Liver (tissue), 9 donors: ENCODE measurements around the gene CDK1. TPM values are rescaled to one million over a fixed set of nuclear protein-coding genes. Genes with fewer than 3 reads are reported as not detected.

Experiments
- DNase-seq: peaks from one replicate; pipeline ENCODE4 v3.0.0-alpha.2; 2017; ENCODE audit warnings: low spot score
- H3K27ac ChIP-seq, 2 donors: one replicate each; pipeline ENCODE4 v1.7.0; 2013; ENCODE audit warnings: inconsistent platforms in 2 of 2, low read length in 2 of 2, control low read depth in 1 of 2, low read depth in 1 of 2, mild to moderate bottlenecking in 1 of 2
- H3K27me3 ChIP-seq, 4 donors: one replicate each; pipeline versions ENCODE4 v1.6.1 to v1.7.0; 2013; ENCODE audit warnings: low read length in 3 of 4, inconsistent platforms in 1 of 4, mild to moderate bottlenecking in 1 of 4, moderate library complexity in 1 of 4; ENCODE audit not compliant: control insufficient read depth in 4 of 4, insufficient read depth in 4 of 4
- H3K36me3 ChIP-seq, 4 donors: one replicate each; pipeline versions ENCODE4 v1.6.1 to v1.7.0; 2013; ENCODE audit warnings: low read length in 3 of 4, mild to moderate bottlenecking in 3 of 4, low read depth in 1 of 4, moderate library complexity in 1 of 4; ENCODE audit not compliant: control insufficient read depth in 4 of 4, insufficient read depth in 3 of 4
- H3K4me1 ChIP-seq, 4 donors: one replicate each; pipeline versions ENCODE4 v1.6.1 to v1.7.0; 2013; ENCODE audit warnings: low read length in 3 of 4, mild to moderate bottlenecking in 3 of 4, moderate library complexity in 1 of 4; ENCODE audit not compliant: control insufficient read depth in 4 of 4, insufficient read depth in 4 of 4
- H3K4me3 ChIP-seq, 3 donors: one replicate each; pipeline versions ENCODE4 v1.6.1 to v1.7.0; 2013; ENCODE audit warnings: low read length in 3 of 3, control low read depth in 1 of 3, low read depth in 1 of 3, mild to moderate bottlenecking in 1 of 3
- H3K9ac ChIP-seq, 2 donors: one replicate each; pipeline ENCODE4 v1.7.0; 2013; ENCODE audit warnings: low read length in 2 of 2, mild to moderate bottlenecking in 2 of 2, moderate library complexity in 2 of 2, control low read depth in 1 of 2, low read depth in 1 of 2
- H3K9me3 ChIP-seq, 4 donors: one replicate each; pipeline versions ENCODE4 v1.6.1 to v1.7.0; 2013; ENCODE audit warnings: low read length in 3 of 4; ENCODE audit not compliant: control insufficient read depth in 4 of 4
- EGR1 ChIP-seq, 2 donors: IDR thresholded peaks; 2 replicates each; pipeline ENCODE4 v1.6.1; 2016 to 2018; ENCODE audit warnings: antibody characterized with exemption in 2 of 2, low read depth in 2 of 2
- FOXA1 ChIP-seq: IDR thresholded peaks from 2 replicates; pipeline ENCODE4 v1.6.1; 2016; ENCODE audit warnings: antibody characterized with exemption
- FOXA2 ChIP-seq: IDR thresholded peaks from 2 replicates; pipeline ENCODE4 v1.6.1; 2016; ENCODE audit warnings: antibody characterized with exemption
- GABPA ChIP-seq, 2 donors: IDR thresholded peaks in 1 of 2; conservative IDR thresholded peaks in 1 of 2; 2 replicates each; pipeline ENCODE4 v1.6.1; 2016; ENCODE audit warnings: antibody characterized with exemption in 2 of 2, mild to moderate bottlenecking in 1 of 2, moderate library complexity in 1 of 2
- HNF4A ChIP-seq, 2 donors: conservative IDR thresholded peaks; 2 replicates each; pipeline ENCODE4 v1.6.1; 2016; ENCODE audit warnings: antibody characterized with exemption in 2 of 2, mild to moderate bottlenecking in 2 of 2
- HNF4G ChIP-seq: IDR thresholded peaks from 2 replicates; pipeline ENCODE4 v1.6.1; 2016; ENCODE audit warnings: antibody characterized with exemption
- JUND ChIP-seq, 2 donors: IDR thresholded peaks; 2 replicates each; pipeline ENCODE4 v1.6.1; 2016; ENCODE audit warnings: antibody characterized with exemption in 2 of 2
- NR2F2 ChIP-seq: IDR thresholded peaks from 2 replicates; pipeline ENCODE4 v1.6.1; 2016; ENCODE audit warnings: antibody characterized with exemption
- RAD21 ChIP-seq, 2 donors: IDR thresholded peaks; 2 replicates each; pipeline ENCODE4 v1.6.1; 2016; ENCODE audit warnings: antibody characterized with exemption in 2 of 2, mild to moderate bottlenecking in 2 of 2
- RXRA ChIP-seq, 2 donors: IDR thresholded peaks; 2 replicates each; pipeline ENCODE4 v1.6.1; 2017 to 2018; ENCODE audit warnings: antibody characterized with exemption in 2 of 2, mild to moderate bottlenecking in 1 of 2
- SP1 ChIP-seq: IDR thresholded peaks from 2 replicates; pipeline ENCODE4 v1.6.1; 2018; ENCODE audit warnings: antibody characterized with exemption, mild to moderate bottlenecking
- TAF1 ChIP-seq: conservative IDR thresholded peaks from 2 replicates; pipeline ENCODE4 v1.6.1; 2016; ENCODE audit warnings: antibody characterized with exemption, mild to moderate bottlenecking
- WGBS: extraction: QIAGEN DNeasy Blood & Tissue Kit; methylation state at CpG from one replicate; pipeline ENCODE4 v1.1.7; 2013; 5-methylcytosine and 5-hydroxymethylcytosine counted together
- polyA plus RNA-seq, 2 donors: library from polyadenylated mRNA; stranded (reverse) in 1 of 2; unstranded in 1 of 2; fragments of 200-250 nt in 1 of 2; fragments of >200 nt in 1 of 2; fragmentation: Nextera tagmentation in 1 of 2; extraction: Ambion mirVana in 1 of 2; gene quantifications; one replicate each; pipeline versions ENCODE4 v1.2.1 to v1.2.3, GENCODE V29; 2013 to 2015
- total RNA-seq, 2 donors: library from RNA; depleted of rRNA; stranded (reverse); fragments of >200 nt; gene quantifications; one replicate each; pipeline ENCODE4 v1.2.3, GENCODE V29; 2014
- TF ChIP-seq, protein P1 (sequence below): fragments of 150-350 bp; IDR thresholded peaks from 2 replicates; pipeline ENCODE4 v1.5.1; 2017; ENCODE audit warnings: improper control_type of control experiment, low read depth, low read length; ENCODE audit not compliant: missing input control
- TF ChIP-seq, protein P2 (sequence below): IDR thresholded peaks from 2 replicates; pipeline ENCODE4 v1.6.1; 2016; ENCODE audit warnings: antibody characterized with exemption
- TF ChIP-seq, protein P3 (sequence below): IDR thresholded peaks from 2 replicates; pipeline ENCODE4 v1.6.1; 2016; ENCODE audit warnings: antibody characterized with exemption
- donor health status: healthy.
- donor health status: healthy.
- donor health status: healthy.
- donor health status: healthy.
- donor health status: healthy.

CDK1 gene
- total and polyA plus RNA-seq, 4 donors = 0.08 to 73.5 (median 2.6) TPM

DNA sequence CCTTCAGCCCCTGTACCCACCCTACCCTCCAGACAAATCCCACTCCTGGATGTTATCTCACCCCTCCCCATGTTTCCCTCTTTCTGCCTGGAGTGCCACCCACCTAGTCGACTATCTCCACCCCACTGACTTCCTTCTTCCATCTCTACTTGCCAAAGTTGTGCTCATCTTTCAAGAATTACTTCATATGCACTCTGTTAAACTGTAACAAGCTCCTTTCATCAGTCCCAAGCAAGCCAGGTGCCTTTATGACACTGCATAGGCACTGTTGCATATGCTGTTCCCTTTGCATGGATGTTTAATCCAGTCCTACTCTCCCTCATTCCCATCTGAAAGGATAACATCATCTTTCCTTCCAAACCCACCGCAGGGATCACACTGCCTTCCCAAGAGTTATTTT, 8.9 kb upstream of the CDK1 start:
- H3K4me3 ChIP-seq = no peak overlapping the region
- DNase-seq = no peak
- H3K36me3 ChIP-seq = no peaks in the 10 kb centered on the region
- H3K9me3 ChIP-seq = no peaks in the 10 kb centered on the region
- TF ChIP-seq FOXA2 (no peak), TAF1 (no peak), HNF4G (no peak), GABPA (IDR thresholded peaks at IDR 0.05 in 1 of 2, conservative IDR thresholded peaks at IDR 0.05 in 1 of 2) (no peak)
- TF ChIP-seq, protein P1, sequence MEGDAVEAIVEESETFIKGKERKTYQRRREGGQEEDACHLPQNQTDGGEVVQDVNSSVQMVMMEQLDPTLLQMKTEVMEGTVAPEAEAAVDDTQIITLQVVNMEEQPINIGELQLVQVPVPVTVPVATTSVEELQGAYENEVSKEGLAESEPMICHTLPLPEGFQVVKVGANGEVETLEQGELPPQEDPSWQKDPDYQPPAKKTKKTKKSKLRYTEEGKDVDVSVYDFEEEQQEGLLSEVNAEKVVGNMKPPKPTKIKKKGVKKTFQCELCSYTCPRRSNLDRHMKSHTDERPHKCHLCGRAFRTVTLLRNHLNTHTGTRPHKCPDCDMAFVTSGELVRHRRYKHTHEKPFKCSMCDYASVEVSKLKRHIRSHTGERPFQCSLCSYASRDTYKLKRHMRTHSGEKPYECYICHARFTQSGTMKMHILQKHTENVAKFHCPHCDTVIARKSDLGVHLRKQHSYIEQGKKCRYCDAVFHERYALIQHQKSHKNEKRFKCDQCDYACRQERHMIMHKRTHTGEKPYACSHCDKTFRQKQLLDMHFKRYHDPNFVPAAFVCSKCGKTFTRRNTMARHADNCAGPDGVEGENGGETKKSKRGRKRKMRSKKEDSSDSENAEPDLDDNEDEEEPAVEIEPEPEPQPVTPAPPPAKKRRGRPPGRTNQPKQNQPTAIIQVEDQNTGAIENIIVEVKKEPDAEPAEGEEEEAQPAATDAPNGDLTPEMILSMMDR = no peak
- TF ChIP-seq, protein P2, sequence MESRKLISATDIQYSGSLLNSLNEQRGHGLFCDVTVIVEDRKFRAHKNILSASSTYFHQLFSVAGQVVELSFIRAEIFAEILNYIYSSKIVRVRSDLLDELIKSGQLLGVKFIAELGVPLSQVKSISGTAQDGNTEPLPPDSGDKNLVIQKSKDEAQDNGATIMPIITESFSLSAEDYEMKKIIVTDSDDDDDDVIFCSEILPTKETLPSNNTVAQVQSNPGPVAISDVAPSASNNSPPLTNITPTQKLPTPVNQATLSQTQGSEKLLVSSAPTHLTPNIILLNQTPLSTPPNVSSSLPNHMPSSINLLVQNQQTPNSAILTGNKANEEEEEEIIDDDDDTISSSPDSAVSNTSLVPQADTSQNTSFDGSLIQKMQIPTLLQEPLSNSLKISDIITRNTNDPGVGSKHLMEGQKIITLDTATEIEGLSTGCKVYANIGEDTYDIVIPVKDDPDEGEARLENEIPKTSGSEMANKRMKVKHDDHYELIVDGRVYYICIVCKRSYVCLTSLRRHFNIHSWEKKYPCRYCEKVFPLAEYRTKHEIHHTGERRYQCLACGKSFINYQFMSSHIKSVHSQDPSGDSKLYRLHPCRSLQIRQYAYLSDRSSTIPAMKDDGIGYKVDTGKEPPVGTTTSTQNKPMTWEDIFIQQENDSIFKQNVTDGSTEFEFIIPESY = no peak
- no peak overlapping the region for H3K9ac ChIP-seq
- H3K27ac ChIP-seq = no peak overlapping the region
- no peaks in the 10 kb centered on the region for H3K27me3 ChIP-seq
- no peaks in the 10 kb centered on the region for H3K4me1 ChIP-seq
- 45% methylated on average over 2 of the region's 2 CpGs for WGBS

DNA sequence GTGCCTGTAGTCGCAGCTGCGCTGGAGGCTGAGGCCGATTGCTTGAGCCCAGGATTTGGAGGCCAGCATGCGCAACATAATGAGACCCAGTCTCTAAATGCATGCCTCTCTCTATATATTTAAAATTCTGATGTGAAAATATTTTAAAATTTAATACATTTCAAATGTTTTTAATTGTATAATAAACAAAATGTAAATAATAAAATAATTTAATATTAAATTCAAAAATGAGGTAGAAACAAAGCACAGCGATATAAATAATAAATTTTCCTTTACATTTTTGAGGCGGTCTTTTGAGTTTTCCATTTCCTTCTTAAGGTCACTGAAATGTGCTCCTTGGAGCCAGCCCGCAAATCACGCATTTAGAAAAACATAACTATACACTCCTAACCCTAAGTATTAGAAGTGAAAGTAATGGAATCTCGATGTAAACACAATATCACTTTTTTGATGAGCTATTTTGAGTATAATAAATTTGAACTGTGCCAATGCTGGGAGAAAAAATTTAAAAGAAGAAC, 523 bp upstream of the CDK1 start:
- Histone ChIP-seq H3K36me3 (no peaks in the 10 kb centered on the region), H3K27me3 (no peaks in the 10 kb centered on the region), H3K9ac (peak overlapping the region in 1 of 2 donors; percentile 74), H3K4me1 (peaks cover 7 to 8% (median 7%) of the 10 kb centered on the region in 4 donors), H3K9me3 (no peaks in the 10 kb centered on the region), H3K4me3 (peak overlapping the region in 2 of 3 donors; percentile 17 to 41), H3K27ac (no peak overlapping the region)
- DNase-seq = no peak
- WGBS = 50% methylated on average over 9 of the region's 9 CpGs
- no peak for TF ChIP-seq NR2F2

DNA sequence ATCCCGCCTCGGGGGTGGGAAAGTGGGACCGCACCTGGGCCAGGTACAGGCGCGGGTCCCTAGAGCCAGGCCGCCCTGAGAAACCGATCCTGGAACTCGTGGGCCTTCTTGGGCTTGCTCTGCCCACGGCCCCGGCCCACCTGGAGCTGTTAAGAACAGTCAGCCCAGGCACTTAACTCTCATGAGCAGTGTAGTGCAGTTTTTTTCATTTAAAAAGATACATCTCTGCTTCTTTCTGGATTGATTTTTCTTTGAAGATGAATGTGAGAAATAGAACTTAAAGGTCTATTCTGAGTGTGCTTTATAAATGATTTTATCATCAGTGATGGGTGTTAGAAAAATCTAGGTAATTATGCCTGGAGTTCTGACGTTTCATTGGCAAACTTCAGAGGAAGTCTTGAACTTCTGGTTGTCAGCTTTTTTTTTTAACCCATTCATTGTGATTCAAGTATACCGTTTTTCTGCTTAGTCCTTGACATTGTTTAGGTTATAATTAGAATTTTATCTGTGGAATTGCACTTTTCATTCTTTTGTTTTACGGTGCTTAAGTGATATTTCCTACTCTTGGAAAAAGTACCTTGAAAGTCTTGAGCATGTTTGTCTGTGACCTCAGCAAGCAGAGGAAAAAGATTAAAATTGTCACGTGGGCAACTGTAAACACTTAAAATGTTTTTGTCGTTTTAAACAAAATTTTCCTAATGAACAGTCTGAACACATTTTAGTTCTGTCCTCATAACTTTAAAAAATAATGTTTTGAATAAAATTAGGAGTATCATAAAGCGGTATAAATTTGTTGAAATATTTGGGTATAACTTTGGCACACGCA, 906 bp downstream of the CDK1 start:
- H3K4me3 ChIP-seq = peak overlapping the region in 1 of 3 donors; percentile 65
- no peak overlapping the region for H3K9ac ChIP-seq
- H3K27ac ChIP-seq = no peak overlapping the region
- DNase-seq = no peak
- no peaks in the 10 kb centered on the region for H3K27me3 ChIP-seq
- no peaks in the 10 kb centered on the region for H3K9me3 ChIP-seq
- no peaks in the 10 kb centered on the region for H3K36me3 ChIP-seq
- WGBS = 10% methylated on average over 17 of the region's 17 CpGs
- H3K4me1 ChIP-seq = peaks cover 7 to 8% (median 7%) of the 10 kb centered on the region in 4 donors
- TF ChIP-seq JUND (IDR thresholded peaks at IDR 0.05) (no peak), SP1 (no peak), FOXA1 (no peak), RAD21 (IDR thresholded peaks at IDR 0.05) (no peak), NR2F2 (no peak), RXRA (IDR thresholded peaks at IDR 0.05) (no peak), GABPA (IDR thresholded peaks at IDR 0.05 in 1 of 2, conservative IDR thresholded peaks at IDR 0.05 in 1 of 2) (no peak), HNF4A (conservative IDR thresholded peaks at IDR 0.05) (no peak), EGR1 (IDR thresholded peaks at IDR 0.05; ENCODE audit: low read depth in 2 of 2) (no peak), FOXA2 (no peak)
- TF ChIP-seq, protein P3, sequence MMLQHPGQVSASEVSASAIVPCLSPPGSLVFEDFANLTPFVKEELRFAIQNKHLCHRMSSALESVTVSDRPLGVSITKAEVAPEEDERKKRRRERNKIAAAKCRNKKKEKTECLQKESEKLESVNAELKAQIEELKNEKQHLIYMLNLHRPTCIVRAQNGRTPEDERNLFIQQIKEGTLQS = no peak
- TF ChIP-seq, protein P2 = no peak
- TF ChIP-seq, protein P1 = no peak
